SK-N-SH treated with all-trans-retinoic acid at 6 μM for 48 hours (cell line): ENCODE data around the gene INKA1.
"Not testable (repeated sequence)": the region's sequence is repeated elsewhere in the genome, so short reads cannot be mapped to it uniquely, and the experiment has no call there.

ENCODE experiments used
- OSR1 ChIP-seq: fragments of 250-450 bp; sonication (Bioruptor Pico); IDR thresholded peaks from 2 replicates; pipeline ENCODE4 v1.8.0; 2022; ENCODE audit warnings: moderate library complexity, mild to moderate bottlenecking, inconsistent platforms
- PPARA ChIP-seq: fragments of 250-450 bp; sonication (Bioruptor Pico); IDR thresholded peaks from 2 replicates; pipeline ENCODE4 v1.5.0; 2020; ENCODE audit warnings: mild to moderate bottlenecking, borderline replicate concordance
- TCF4 ChIP-seq: fragments of 250-450 bp; sonication (Bioruptor Pico); IDR thresholded peaks from 2 replicates; pipeline ENCODE4 v1.8.0; 2021; ENCODE audit warnings: mild to moderate bottlenecking, moderate library complexity, borderline replicate concordance
- TOX ChIP-seq: fragments of 250-450 bp; sonication (Bioruptor Pico); IDR thresholded peaks from 2 replicates; pipeline ENCODE4 v1.8.0; 2021; ENCODE audit warnings: mild to moderate bottlenecking, moderate library complexity, borderline replicate concordance
- ZFP3 ChIP-seq: fragments of 250-450 bp; sonication (Bioruptor Pico); IDR thresholded peaks from 2 replicates; pipeline ENCODE4 v1.5.0; 2020; ENCODE audit warnings: mild to moderate bottlenecking, moderate library complexity
- ZNF70 ChIP-seq: fragments of 450-650 bp; formaldehyde crosslinking; IDR thresholded peaks from 2 replicates; pipeline ENCODE4 v1.5.0; 2020; ENCODE audit warnings: mild to moderate bottlenecking, moderate library complexity
- TF ChIP-seq, protein P1 (sequence below): fragments of 250-450 bp; sonication (Bioruptor Pico); IDR thresholded peaks from 2 replicates; pipeline ENCODE4 v1.8.0; 2021; ENCODE audit warnings: low read depth, mild to moderate bottlenecking, moderate library complexity, borderline replicate concordance
- TF ChIP-seq, protein P2 (sequence below): fragments of 250-450 bp; sonication (Bioruptor Pico); IDR thresholded peaks from 2 replicates; pipeline ENCODE4 v1.8.0; 2020; ENCODE audit warnings: mild to moderate bottlenecking, moderate library complexity, borderline replicate concordance

DNA sequence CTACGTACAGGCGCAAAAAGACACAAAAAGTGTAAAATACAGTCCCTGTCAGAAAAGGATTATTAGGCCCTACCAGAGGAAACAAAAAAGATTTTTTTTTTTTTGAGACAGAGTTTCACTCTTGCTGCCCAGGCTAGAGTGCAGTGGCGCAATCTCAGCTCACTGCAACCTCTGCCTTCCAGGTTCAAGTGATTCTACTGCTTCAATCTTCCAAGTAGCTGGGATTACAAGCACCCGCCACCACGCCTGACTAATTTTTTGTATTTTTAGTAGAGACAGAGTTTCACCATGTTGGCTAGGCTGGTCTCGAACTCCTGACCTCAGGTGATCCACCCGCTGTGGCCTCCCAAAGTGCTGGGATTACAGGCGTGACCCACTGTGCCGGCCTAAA, 22.1 kb upstream of the INKA1 start:
- TF ChIP-seq, protein P1, sequence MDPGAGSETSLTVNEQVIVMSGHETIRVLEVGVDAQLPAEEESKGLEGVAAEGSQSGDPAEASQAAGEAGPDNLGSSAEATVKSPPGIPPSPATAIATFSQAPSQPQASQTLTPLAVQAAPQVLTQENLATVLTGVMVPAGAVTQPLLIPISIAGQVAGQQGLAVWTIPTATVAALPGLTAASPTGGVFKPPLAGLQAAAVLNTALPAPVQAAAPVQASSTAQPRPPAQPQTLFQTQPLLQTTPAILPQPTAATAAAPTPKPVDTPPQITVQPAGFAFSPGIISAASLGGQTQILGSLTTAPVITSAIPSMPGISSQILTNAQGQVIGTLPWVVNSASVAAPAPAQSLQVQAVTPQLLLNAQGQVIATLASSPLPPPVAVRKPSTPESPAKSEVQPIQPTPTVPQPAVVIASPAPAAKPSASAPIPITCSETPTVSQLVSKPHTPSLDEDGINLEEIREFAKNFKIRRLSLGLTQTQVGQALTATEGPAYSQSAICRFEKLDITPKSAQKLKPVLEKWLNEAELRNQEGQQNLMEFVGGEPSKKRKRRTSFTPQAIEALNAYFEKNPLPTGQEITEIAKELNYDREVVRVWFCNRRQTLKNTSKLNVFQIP (CRISPR knock-in tag), result not testable (repeated sequence)
- TF ChIP-seq, protein P2, sequence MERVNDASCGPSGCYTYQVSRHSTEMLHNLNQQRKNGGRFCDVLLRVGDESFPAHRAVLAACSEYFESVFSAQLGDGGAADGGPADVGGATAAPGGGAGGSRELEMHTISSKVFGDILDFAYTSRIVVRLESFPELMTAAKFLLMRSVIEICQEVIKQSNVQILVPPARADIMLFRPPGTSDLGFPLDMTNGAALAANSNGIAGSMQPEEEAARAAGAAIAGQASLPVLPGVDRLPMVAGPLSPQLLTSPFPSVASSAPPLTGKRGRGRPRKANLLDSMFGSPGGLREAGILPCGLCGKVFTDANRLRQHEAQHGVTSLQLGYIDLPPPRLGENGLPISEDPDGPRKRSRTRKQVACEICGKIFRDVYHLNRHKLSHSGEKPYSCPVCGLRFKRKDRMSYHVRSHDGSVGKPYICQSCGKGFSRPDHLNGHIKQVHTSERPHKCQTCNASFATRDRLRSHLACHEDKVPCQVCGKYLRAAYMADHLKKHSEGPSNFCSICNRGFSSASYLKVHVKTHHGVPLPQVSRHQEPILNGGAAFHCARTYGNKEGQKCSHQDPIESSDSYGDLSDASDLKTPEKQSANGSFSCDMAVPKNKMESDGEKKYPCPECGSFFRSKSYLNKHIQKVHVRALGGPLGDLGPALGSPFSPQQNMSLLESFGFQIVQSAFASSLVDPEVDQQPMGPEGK (CRISPR knock-in tag), result not testable (repeated sequence)
- not testable (repeated sequence) for TF ChIP-seq ZNF70 (CRISPR knock-in tag); TCF4; TOX; OSR1; ZFP3 (CRISPR knock-in tag); PPARA (CRISPR knock-in tag)
